GM21360 (cell line): ENCODE results near the gene AJUBA.
"Not testable (repeated sequence)": the region's sequence is repeated elsewhere in the genome, so short reads cannot be mapped to it uniquely, and the experiment has no call there.

Source experiments
- ATAC-seq: cut with Tn5 transposase; IDR thresholded peaks from one replicate; pipeline ENCODE4 v1.9.1; 2021; ENCODE audit warnings: mild to moderate bottlenecking, moderate library complexity; ENCODE audit not compliant: unreplicated experiment

AJUBA gene

DNA sequence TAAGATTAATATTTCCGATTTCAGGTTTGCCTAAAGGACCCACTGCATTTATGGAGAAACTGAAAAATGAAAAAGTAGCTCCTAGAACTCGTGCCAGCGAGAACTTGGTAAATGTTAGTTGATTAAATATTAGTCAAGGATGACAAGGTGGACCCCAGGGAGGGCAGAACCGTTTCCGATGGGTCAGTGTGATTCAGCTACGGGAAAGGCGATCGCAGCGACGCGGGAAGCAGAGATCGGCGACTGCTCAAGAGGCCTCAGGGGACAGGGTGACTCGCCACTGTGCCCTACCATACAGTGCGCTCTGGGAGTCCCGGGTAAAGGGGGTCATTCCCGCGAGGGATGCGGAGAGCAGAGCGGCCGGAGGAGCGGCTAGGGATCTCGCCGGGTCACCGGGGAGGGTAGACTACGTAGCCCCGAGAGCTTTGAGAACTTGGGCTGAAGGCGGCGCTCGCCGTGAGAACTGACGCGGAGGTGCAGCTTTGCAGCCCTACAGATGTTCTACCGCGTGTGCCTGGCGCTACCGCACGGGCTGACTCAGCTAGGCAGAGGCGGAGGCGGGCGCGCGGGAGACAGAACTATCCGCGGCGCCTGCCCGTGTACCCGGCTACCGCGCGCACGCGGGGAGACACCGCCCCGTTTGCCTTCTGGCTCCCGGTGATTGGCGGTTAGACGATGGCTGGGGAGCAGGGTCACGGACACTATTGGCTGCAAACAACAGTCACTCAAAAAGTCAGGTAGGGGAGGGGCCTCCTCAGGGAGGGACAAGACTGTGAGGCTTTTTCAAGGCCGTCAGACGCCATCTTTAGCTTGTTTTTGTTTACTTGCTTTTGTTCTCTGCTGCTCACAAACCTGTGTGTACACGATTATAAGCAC lies 24.4 kb upstream of the AJUBA start:
- peak; percentile 90 for ATAC-seq

DNA sequence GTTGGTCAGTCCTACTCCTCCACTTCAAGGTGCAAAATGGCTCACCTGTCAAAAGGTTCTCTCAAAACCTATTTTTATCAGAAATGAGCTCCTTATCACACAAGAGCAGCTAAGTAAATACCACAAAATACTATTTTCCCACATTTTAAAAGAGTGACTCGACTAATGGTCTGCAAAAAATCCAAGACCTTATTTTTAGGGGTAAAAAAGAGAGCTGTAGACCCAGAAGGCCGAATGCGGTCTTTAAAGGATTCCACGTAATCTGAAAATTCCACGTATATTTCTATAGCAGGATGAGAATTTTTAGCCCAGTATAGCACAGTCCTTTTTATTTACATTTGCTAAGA lies 23.8 kb upstream of the AJUBA start:
- ATAC-seq: no peak

DNA sequence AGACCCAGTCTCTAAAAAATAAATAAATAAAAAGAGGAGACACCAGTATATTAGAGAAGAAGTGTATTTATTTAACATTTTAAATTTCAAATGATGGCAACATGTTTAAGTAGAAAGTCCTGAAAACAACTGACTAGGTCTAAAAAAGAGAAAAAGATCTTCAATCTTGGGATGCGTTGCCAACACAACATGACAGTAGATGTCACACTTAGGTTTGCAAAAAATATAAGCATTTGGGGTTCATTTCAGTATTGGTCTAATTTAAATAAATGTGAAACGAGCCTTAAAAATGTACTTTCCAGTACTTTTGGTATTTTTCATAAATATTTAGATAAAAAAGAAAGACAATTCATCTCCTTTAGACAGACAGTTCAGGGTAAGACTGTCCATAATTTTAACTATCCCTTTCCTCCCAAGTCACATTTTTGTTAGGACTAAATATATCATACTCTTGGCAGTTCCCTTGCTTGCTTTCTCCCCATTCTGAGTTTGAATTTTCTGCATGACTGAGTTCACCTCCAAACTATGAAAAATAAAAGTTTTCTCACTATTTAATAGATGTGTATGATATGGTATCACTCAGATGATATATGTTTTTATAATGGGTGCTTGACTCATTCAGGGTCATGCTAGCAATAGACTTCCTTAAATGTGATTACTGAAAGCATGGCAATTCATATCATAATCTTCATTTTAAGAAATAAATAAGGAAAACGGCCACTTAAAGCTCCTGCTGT lies 23.3 kb upstream of the AJUBA start:
- no peak for ATAC-seq

DNA sequence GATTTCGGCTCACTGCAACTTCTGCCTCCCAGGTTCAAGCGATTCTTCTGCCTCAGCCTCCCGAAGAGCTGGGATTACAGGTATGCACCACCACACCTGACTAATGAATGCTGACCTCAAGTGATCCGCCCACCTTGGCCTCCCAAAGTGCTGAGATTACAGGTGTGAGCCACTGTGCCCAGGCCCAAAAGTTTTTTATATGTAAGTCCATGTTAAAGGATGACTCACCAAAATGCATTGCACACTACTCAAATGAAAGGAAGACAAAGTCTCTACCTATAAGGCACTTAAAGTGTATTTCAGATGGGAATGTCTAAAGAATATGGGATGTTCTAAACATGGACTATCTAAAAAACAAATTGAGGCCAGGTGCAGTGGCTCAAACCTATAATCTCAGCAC lies 21.9 kb upstream of the AJUBA start:
- ATAC-seq: not testable (repeated sequence)

DNA sequence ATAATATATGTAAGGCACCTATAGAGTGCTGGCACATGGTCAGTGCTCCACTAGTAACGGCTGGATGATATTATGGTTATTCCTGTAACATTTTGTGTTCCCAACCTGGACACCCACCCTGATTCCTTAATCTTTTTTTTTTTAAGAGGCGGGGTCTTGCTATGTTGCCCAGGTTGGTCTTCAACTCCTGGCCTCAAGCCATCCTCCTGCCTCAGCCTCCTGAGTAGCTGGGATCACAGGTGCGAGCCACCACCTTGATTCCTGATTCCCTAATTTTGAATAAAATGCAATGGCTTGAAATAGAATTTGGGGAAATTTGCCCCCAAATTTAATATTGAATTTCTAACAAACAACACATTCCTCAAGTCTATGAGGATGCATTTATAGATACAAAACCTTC lies 20.2 kb upstream of the AJUBA start:
- ATAC-seq: no peak

DNA sequence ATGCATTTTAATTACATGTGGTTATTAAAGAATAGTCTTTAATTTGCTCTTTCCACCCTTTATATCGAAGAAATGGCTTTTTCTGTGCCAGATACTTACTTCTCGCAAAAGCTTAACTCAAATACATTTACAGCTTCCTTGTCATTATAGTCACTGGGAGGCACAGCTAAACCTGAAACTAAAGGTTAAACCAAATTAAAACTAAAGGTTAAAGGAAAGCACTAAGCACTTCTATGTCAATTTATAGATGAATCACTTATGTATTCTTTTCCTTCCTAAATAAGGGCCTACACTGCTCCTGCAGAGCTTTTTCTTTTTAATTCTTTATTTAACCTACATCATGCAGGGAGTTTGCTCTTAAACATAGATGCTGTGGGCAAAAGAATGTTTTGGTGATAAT lies 18.5 kb upstream of the AJUBA start:
- ATAC-seq: no peak

DNA sequence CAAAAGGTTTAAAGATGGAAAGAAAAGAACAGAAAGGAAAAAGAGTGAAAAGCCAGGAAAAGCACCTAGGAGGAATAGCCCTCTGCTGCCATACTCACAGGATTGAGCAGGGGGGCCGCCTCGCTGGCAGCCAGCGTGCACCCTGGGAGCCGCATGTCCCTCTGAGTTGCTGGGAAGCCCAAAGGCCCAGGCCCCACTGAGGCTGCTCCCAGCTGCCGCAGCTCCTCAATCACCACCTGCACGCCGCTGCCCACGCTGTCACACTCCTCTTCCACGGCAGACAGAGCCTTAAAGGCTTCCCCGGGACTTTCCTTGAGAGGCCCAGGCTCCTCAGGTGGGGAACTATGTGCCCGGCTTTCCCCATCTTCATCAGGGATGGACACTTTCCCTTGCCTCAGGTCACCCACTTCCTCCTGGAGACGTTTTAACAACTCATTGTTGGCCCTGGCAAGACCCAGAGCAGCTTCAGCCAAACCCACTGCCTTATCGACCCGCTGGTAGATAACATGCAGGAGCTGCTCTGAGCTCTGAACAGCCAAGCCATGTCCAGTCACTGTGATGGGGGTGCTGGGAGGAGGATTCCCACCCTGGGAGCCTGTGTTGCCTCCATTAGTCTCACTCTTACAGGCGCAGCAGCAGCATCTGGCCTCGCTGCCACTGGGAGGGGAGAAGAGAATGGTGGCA lies 16.1 kb upstream of the AJUBA start:
- ATAC-seq: no peak

DNA sequence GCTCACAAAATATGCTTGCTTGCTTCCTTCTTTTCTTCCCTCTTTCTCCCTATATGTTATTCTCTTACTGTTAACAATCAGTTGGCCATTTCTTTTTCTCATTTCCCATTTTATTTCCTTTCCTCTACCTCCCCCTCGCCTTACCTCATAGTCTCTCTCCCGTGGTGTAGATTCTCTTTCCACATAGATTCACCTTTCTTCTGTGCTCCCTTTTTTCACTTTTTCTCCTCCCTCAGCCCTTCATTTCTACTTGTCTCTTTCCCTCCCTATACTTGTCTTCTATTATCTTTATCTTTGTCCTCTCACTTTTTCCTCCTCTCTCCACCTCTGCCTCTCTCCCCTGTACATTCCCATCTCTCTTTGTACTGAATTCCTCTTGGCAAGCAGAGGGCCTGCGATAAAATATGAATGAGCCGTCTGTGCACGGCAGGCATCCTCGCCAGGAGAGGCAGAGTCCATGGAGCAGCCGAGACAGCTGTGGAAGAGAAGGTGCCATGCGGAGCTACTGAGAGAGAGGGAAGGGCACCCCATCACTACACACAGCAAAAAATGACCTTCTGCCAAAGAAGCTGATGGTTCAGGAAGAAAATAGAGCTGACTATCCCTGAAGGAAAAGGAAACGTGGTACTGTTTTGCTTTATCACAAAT lies 15.4 kb upstream of the AJUBA start:
- no peak for ATAC-seq

DNA sequence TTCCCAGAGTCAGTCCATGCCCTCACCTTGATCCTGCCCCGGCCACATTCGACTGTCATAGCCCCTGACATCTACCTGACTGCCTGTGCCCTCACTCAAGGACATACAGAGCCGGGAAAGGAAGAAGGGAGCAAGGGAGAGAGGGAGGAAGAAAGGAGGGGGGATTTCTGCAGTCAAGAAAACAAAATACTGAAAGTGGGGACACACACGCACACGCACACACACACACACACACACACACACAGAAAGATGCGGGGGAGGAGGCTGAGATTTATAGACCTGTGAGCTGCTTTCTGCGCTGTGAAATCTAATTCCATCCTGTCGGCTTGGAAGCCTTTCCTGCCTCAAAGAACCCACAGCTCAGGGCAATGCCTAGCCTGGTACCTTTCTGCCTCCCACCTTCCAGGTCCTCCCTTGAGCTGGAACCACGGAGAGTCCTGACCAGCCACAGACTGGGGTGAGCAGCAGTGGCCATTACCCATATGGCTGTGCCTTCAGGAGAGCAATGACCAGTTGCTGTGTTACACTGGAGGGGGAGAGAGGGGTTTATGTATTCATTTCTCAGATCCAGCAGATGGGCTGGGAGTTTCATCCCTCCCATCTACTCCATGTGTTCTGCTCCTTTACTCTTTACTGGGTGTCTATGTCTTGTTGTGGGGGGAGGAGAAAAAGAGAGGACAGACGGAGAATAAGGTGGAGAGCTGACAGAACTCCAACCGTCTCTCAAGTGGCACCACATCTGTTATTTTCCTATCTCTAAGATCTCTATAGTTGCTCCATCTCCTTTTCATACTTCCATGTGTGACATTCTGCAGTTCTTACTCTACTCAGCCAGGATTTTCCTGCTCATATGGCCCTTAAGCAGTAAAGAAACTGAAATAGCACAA lies 14.7 kb upstream of the AJUBA start:
- ATAC-seq: no peak

DNA sequence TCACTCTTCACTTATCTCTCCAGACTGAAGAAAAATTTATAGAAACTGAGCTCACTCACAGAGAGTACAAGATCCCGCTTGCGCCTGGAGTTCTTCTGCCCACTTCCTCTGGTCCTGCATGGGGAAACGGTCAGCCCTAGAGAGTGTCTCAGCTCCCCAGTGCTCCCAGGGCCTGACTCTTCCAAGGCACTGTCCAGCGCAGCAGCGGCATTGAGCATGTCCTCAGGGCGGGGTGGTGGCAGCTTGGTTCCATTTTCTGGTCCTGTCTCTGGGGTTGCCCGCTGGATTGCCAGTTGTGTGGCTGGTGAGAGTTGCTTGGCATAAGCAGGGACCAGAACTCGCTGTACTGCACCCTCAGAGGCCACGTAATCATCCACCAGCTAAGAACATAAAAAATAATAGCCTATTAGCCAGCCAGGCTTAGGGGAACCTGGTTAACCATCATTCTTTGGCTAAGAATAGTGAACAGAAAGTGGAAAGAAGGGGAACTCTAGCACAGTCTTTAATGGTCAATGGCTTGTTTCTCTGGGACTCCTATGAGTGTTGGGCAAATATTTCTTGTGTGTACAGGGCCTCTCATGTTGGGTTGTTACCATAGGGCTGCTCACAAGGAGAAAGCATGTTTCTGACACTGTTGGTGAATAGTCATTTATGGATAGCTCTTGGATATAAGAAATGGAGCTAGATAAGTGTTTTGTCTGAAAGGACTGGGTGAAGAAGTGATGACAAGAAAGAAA lies 13.7 kb upstream of the AJUBA start:
- ATAC-seq: no peak

DNA sequence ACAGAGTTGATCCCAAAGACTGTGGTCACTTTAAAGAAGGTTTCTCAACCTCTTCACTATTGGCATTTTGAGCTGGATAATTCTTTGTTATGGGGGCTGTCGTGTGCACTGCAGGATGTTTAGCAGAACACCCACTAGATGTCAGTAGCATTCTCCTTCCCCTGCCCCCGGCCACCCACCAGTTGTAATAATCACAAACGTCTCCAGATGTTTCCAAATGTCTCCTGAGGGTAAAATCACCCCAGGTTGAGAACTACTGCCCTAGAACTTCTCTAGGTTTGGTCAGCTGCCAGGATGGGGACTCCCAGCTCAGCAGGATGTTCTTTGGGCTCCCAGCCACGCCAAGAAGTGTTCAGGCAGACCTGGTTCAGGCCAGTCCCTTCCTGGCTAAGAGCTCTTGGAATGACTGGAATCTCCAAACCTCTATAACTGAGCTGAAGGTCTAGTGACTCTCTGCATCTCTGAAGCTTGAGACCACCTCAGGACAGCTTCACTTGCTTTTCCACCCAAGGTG lies 12.5 kb upstream of the AJUBA start:
- no peak for ATAC-seq

DNA sequence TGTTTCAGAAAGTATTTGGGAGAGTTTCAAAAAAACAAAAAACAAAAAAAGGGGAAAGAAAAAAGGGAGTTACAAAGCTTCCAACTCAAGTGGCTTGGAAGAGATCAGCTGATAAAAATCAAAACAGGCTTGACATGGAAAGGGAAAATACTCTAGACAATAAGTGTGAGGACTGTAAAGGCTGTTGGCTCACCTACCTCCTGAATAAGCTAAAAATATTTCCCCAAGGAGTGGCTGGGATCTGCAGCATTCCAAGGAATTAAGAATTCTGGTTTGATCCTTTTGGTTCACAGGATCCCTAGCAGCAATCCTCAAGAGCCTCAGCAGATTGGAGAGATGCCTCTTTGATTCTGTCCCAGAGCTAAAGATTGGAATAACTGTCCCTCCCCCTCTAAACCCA lies 11.2 kb upstream of the AJUBA start:
- ATAC-seq: no peak

DNA sequence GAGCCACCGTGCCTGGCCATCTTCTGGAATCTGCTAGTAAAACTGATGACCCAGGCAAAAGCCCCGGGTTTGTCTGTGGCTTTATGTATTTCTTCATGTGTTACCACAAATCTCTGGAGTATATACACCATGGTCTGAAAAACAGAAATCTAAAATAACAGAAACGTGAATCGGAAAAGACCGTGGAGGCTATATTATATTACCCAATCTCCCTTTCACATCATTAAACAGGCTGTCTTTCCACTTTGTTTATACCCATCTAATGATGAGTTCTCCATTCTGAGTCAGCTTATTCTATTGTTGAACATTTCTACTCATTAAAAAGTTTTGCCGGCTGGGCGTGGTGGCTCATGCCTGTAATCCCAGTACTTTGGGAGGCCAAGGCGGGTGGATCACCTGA lies 9.5 kb upstream of the AJUBA start:
- ATAC-seq: no peak

DNA sequence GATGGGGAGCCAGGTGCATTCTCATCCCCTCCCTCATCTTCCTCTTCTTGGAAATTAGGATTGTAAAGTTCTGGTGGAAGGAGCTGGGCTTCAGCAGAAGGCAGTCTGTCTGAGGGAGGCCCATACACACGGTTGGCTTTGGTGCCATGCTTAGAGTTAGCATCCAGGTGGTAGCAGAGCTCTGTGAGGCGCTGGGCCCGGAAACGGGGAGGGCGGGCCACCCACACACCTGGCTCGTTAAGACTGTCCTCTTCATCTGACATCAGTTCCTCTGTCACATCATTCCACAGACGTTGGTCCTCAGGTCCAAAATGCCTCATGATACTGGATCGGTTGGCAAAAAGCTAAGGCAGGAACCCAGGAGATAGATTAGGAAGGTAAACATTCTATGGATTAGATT lies 4.9 kb upstream of the AJUBA start:
- ATAC-seq: no peak

DNA sequence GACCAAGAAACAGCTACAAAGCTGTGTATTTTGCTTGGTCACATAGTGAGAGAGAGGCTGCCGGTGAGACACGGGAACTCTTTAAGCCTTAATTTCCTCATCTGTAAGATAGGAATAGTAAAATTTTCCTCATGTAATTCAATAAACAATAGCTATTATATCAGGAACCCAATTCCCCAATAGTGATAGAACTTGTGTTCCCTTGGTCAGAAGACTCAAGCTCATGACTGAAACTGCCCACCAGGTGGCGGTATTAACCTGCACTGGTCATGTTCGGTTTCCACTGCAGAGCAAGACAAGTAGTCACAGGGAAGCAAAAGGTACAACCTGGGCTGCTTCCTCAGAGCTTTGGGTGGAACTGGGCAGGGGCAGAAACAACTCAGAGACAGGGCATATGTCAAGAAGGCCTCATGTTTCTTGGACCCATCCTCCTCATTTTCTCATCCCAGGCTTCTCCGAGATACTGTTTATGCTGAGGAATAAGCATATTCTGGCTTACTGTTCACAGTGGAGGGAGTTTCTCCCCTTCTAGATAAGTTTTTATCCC lies 4.2 kb upstream of the AJUBA start:
- no peak for ATAC-seq

DNA sequence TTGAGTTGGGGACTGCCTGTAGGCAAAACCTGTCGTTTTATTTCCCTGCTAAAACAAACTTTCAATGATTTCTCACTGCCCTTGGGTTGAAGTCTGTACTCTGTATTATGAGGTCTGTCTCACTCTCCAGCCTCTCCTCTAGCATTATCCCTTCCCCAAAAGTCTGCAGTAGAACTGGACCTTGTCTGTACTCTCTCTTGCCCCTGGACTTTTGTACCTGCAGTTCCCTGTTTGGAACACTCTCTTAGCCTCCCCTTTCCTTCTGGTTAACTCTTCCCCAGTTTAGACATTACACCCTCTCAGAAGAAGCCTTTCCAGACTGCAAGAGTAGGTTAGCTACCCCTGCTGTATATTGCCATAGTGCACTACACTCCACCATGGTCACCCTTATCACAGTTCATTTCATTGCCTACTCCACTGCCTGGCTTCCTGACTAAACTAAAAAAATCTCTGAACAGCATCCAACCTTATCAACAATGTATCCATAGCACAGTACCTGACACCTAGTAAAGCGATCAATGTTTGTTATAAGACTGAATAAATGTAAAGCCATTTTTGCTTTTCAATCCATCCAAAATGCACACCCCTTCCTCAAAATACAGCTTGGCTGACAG lies 3.6 kb upstream of the AJUBA start:
- no peak for ATAC-seq

DNA sequence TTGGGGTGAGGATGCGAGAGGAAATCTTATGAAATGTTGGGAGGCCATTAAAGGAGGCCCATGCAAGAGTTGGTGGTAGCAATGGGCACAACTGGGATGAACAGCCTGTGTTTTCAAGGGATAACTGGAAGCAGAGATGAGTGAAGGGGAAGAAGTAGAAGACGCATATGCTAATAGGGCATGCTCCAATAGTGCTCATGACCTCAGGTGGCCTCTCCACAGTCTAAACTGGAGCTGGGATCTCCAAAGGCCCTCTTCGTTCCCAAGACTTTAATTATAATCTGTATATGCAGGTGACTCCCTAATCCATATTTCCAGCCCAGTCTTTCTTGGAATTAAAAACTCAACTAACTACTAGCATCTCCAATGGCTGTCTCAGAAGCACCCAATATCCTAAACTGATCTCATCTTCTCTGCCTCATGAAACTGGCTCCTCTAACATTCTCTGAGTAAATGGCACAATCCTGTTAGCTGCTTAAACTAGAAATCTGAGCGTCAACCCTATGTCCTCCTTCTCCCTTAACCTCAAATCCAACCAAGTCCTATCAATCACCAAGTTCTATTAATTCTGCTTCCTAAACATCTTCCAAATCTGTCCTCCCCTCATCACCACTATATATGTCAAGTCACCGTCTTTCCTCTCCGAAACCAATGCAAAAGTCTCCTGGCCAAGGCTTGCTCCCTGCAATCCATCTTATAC lies 2.8 kb upstream of the AJUBA start:
- no peak for ATAC-seq

DNA sequence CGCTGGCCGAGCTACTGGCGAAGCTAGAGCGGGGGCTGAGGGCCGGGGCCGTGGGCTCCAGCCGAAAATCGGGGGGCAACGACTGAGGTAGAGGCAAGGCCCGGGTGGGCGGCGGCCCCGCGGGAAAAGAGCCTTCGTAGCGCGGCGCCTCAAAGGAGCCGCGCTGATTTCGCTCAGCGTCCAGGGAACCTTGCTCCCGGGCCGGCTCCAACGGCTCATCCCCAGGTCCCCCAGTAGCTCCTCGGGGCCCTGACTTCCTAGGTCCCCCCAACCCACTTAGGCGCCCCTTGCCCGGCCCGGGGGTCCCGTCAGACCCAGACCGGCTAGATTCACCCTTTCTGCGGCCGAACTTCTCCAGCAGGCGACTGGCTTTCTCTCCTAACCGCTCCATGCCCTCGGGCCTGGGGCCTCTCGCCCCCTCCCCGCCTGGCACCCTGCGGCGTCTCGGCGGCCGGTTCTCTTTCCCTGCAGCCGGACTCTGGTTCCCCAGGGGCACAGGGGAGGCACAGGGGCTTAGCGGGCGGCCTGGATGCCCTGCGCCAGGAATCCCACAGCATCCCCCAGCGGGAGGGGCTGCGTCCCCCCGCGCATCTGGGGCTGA lies 375 bp downstream of the AJUBA start:
- ATAC-seq: no peak
